PC-9 (cell line): ENCODE data around the gene PLB1.

Experiments used
- EZH2 ChIP-seq: fragments of 200-600 bp; sonication (generic); IDR thresholded peaks from 2 replicates; pipeline ENCODE4 v1.8.0; 2017; ENCODE audit warnings: antibody characterized with exemption, low read depth
- TF ChIP-seq, protein P1 (sequence below): fragments of 200-600 bp; sonication (generic); conservative IDR thresholded peaks from 2 replicates; pipeline ENCODE4 v1.6.1; 2017; ENCODE audit warnings: mixed run types, antibody characterized with exemption, mild to moderate bottlenecking, moderate library complexity

DNA sequence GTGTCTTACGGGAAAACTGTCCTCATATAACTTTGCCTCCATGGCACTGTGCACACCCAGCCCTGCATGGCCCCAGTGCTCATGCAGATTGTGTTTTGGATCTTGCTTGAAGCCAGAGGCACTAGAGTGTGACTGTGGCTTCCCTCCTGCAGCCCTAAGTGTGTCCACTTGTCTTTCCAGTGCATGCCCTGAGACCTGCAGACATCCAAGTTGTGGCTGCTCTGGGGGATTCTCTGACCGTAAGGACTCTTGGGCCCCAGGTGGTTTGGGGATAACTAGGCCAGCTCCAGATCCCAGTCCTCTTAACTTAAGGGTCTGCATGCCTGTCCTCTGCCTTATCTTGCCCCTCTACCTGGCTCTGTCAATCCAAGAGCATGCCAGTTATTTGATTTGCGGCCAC lies 96.6 kb downstream of the PLB1 start:
- TF ChIP-seq, protein P1, sequence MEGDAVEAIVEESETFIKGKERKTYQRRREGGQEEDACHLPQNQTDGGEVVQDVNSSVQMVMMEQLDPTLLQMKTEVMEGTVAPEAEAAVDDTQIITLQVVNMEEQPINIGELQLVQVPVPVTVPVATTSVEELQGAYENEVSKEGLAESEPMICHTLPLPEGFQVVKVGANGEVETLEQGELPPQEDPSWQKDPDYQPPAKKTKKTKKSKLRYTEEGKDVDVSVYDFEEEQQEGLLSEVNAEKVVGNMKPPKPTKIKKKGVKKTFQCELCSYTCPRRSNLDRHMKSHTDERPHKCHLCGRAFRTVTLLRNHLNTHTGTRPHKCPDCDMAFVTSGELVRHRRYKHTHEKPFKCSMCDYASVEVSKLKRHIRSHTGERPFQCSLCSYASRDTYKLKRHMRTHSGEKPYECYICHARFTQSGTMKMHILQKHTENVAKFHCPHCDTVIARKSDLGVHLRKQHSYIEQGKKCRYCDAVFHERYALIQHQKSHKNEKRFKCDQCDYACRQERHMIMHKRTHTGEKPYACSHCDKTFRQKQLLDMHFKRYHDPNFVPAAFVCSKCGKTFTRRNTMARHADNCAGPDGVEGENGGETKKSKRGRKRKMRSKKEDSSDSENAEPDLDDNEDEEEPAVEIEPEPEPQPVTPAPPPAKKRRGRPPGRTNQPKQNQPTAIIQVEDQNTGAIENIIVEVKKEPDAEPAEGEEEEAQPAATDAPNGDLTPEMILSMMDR, result no peak
- no peak for TF ChIP-seq EZH2
